GM18861 (cell line): ENCODE results near the gene TBC1D5.

Experiments used
- ATAC-seq: cut with Tn5 transposase; IDR thresholded peaks from one replicate; pipeline ENCODE4 v1.9.1; 2021; ENCODE audit not compliant: unreplicated experiment

TBC1D5 gene

GRCh38 chr3:17314171-17314570 lies 428.3 kb downstream of the TBC1D5 start:
- ATAC-seq = no peak

GRCh38 chr3:17313746-17314145 lies 428.7 kb downstream of the TBC1D5 start:
- ATAC-seq = no peak

- ATAC-seq = no peak
These were observed 431.4 kb downstream of the TBC1D5 start for GRCh38 chr3:17310983-17311382.

GRCh38 chr3:17307887-17308286 lies 434.5 kb downstream of the TBC1D5 start:
- no peak for ATAC-seq

- no peak for ATAC-seq
These were observed 434.9 kb downstream of the TBC1D5 start for GRCh38 chr3:17307482-17307881.

- ATAC-seq = no peak
These were observed 437.5 kb downstream of the TBC1D5 start for GRCh38 chr3:17304969-17305368.

- ATAC-seq = no peak
These were observed 439.7 kb downstream of the TBC1D5 start for GRCh38 chr3:17302774-17303173.

GRCh38 chr3:17302170-17302569 lies 440.3 kb downstream of the TBC1D5 start:
- no peak for ATAC-seq

GRCh38 chr3:17301271-17301670 lies 441.2 kb downstream of the TBC1D5 start:
- no peak for ATAC-seq

GRCh38 chr3:17300441-17300840 lies 442.0 kb downstream of the TBC1D5 start:
- ATAC-seq = no peak

- ATAC-seq = no peak
These were observed 444.4 kb downstream of the TBC1D5 start for GRCh38 chr3:17298038-17298437.

- ATAC-seq = no peak
These were observed 449.9 kb downstream of the TBC1D5 start for GRCh38 chr3:17292556-17292955.

GRCh38 chr3:17290894-17291293 lies 451.5 kb downstream of the TBC1D5 start:
- no peak for ATAC-seq

GRCh38 chr3:17288839-17289399 lies 453.5 kb downstream of the TBC1D5 start:
- no peak for ATAC-seq

GRCh38 chr3:17287006-17287689 lies 455.3 kb downstream of the TBC1D5 start:
- no peak for ATAC-seq

- no peak for ATAC-seq
These were observed 464.4 kb downstream of the TBC1D5 start for GRCh38 chr3:17278006-17278405.

- ATAC-seq = no peak
These were observed 475.6 kb downstream of the TBC1D5 start for GRCh38 chr3:17266846-17267245.

- ATAC-seq = no peak
These were observed 480.6 kb downstream of the TBC1D5 start for GRCh38 chr3:17261627-17262369.

GRCh38 chr3:17260257-17260656 lies 482.2 kb downstream of the TBC1D5 start:
- ATAC-seq = no peak

- ATAC-seq = no peak
These were observed 482.7 kb downstream of the TBC1D5 start for GRCh38 chr3:17259685-17260084.

GRCh38 chr3:17258823-17259436 lies 483.5 kb downstream of the TBC1D5 start:
- ATAC-seq = no peak

GRCh38 chr3:17257269-17257668 lies 485.2 kb downstream of the TBC1D5 start:
- ATAC-seq = no peak
